ENCODE results near the gene DDX28. TPM values are rescaled to one million over a fixed set of nuclear protein-coding genes. Genes with fewer than 3 reads are reported as not detected.
"Not testable (repeated sequence)": the region's sequence is repeated elsewhere in the genome, so short reads cannot be mapped to it uniquely, and the experiment has no call there.

The DDX28 gene
- total and polyA plus RNA-seq, 11 donors = 4.4 to 11.9 (median 8.8) TPM

DNA sequence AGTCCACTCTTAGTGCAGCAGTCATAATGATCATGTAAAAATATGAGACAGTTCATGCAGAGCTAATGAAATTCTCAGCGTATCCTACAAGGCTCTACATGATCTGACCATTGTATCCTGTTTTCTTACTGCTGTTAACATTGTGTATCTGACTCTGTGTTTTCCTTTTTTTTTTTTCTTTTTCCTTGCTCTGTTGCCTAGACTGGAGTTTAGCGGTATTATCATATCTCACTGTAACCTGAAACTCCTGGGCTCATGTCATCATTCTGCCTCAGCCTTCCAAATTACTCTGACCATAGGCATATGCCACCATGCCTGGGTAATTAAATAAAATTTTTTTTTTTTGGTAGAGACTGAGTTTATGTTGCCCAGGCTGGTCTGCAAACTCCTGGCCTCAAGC, 12.2 kb upstream of the DDX28 start:
- no peak for TF ChIP-seq POLR2A (IDR thresholded peaks at IDR 0.05)
- no peak for TF ChIP-seq CTCF (IDR thresholded peaks at IDR 0.05)
- H3K27ac ChIP-seq = no peak overlapping the region
- H3K4me3 ChIP-seq = no peak overlapping the region
- no peak for ATAC-seq
- intact Hi-C loops (cut with DNase I) = loop anchor here in 4 of 10 donors (5.0 to 10.0 kb wide), 4 partner anchors 100 to 220 kb away; partner anchors contain the start of genes CTRL (in 1 of the 4), NRN1L (in 1 of the 4) and PSMB10 (in 1 of the 4)
- H3K27me3 ChIP-seq = no peaks in the 10 kb centered on the region
- peaks cover 0 to 19% (median 0%) of the 10 kb centered on the region in 12 donors for H3K4me1 ChIP-seq
- 72 to 81% (median 75%) methylated on average over 2 of the region's 2 CpGs for WGBS, 4 donors
- H3K36me3 ChIP-seq = peaks cover 0 to 17% (median 6%) of the 10 kb centered on the region in 9 donors
- no peaks in the 10 kb centered on the region for H3K9me3 ChIP-seq
- DNase-seq = no peak

GRCh38 chr16:68033101-68033500, 10.1 kb upstream of the DDX28 start:
- 95 to 100% (median 96%) methylated on average over 2 of the region's 2 CpGs for WGBS, 4 donors
- intact Hi-C loops (cut with DNase I) = loop anchor here in 2 of 10 donors (10.0 kb wide), 3 partner anchors 98 to 218 kb away; partner anchors contain the start of genes CTRL (in 1 of the 2), NRN1L (in 1 of the 2) and PSMB10 (in 1 of the 2)
- TF ChIP-seq POLR2A (IDR thresholded peaks at IDR 0.05) (no peak), CTCF (IDR thresholded peaks at IDR 0.05) (no peak)

GRCh38 chr16:68031951-68032350, 8.9 kb upstream of the DDX28 start:
- H3K4me1 ChIP-seq = no peaks in the 10 kb centered on the region
- ATAC-seq (no peak), DNase-seq (no peak)
- H3K27me3 ChIP-seq = no peaks in the 10 kb centered on the region
- TF ChIP-seq POLR2A (IDR thresholded peaks at IDR 0.05) (no peak), CTCF (IDR thresholded peaks at IDR 0.05) (no peak)
- no peaks in the 10 kb centered on the region for H3K9me3 ChIP-seq
- no peak overlapping the region for H3K27ac ChIP-seq
- WGBS, 4 donors = 91 to 98% (median 96%) methylated on average over 2 of the region's 2 CpGs
- intact Hi-C loops (cut with DNase I) = loop anchor here in 2 of 10 donors (10.0 kb wide), 3 partner anchors 97 to 217 kb away; partner anchors contain the start of genes CTRL (in 1 of the 2), NRN1L (in 1 of the 2) and PSMB10 (in 1 of the 2)
- no peak overlapping the region for H3K4me3 ChIP-seq
- H3K36me3 ChIP-seq = peaks cover 0 to 29% (median 14%) of the 10 kb centered on the region in 9 donors

More at GRCh38 chr16:68033101-68033500, 10.1 kb upstream of the DDX28 start:
- H3K4me3 ChIP-seq = no peak overlapping the region
- H3K27ac ChIP-seq = no peak overlapping the region
- no peaks in the 10 kb centered on the region for H3K9me3 ChIP-seq
- H3K4me1 ChIP-seq = peaks cover 0 to 7% (median 0%) of the 10 kb centered on the region in 12 donors
- DNase-seq = no peak
- no peak for ATAC-seq
- no peaks in the 10 kb centered on the region for H3K27me3 ChIP-seq
- H3K36me3 ChIP-seq = peaks cover 0 to 18% (median 7%) of the 10 kb centered on the region in 9 donors

GRCh38 chr16:68030108-68030507, 7.1 kb upstream of the DDX28 start:
- WGBS, 4 donors = 75 to 91% (median 82%) methylated on average over 6 of the region's 6 CpGs
- not testable (repeated sequence) for ATAC-seq, DNase-seq

More at GRCh38 chr16:68030108-68030507, 7.1 kb upstream of the DDX28 start:
- intact Hi-C loops (cut with DNase I) = loop anchor here in 2 of 10 donors (10.0 kb wide), 3 partner anchors 95 to 215 kb away; partner anchors contain the start of genes CTRL (in 1 of the 2), NRN1L (in 1 of the 2) and PSMB10 (in 1 of the 2)
- H3K4me3 ChIP-seq, H3K27me3 ChIP-seq, H3K27ac ChIP-seq, H3K9me3 ChIP-seq, H3K4me1 ChIP-seq: not testable (repeated sequence)
- peaks cover 0 to 37% (median 24%) of the 10 kb centered on the region in 9 donors for H3K36me3 ChIP-seq
